ENCODE measurements around the gene PI4KA.
"Not testable (repeated sequence)": the region's sequence is repeated elsewhere in the genome, so short reads cannot be mapped to it uniquely, and the experiment has no call there.

Gene PI4KA

DNA sequence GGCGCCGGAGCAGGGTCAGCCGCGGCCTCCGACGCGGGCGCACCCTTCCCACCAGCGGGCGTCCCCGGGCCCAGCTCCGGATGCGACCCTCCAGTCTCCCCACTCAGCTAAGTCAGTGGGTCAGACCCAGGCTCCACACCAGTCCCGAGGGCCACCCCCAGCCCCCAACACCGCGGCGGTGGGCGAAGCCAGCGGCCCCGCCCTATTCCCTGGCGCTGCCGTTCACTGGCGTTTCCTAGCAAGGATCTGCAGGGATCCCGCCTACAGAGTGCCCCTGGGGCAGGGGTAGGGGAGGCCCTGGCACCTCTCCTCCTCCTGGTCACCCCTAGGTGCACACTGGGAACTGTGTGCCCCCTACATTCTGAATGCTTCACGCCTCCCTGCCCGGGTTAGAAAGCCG, 190.4 kb downstream of the PI4KA start:
- not testable (repeated sequence) for DNase-seq (ENCODE audit: low read depth)

DNA sequence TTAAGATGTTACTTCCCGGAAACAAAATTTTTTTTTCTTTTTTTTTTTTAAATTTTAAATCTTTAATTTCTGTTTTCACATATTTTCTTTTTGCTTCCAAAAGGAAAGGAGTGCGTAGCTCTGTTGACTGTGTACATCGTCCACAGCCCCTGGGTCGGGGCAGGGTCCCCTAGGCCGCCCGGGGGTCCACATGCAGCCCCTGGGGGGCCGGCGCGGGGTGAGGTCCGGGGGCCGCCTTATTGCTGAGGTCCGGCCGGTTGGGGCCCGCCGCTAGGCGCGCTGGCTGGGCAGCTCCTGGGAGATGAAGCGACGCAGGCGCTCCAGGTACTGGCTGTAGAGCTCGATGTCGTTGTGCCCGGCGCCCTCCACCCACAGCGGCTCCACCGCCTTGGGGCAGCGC, 191.1 kb downstream of the PI4KA start:
- not testable (repeated sequence) for DNase-seq (ENCODE audit: low read depth); H3K4me3 ChIP-seq (ENCODE audit: low read depth, low read length)

More for the DNA sequence above, 190.4 kb downstream of the PI4KA start:
- not testable (repeated sequence) for H3K4me3 ChIP-seq (ENCODE audit: low read depth, low read length)

DNA sequence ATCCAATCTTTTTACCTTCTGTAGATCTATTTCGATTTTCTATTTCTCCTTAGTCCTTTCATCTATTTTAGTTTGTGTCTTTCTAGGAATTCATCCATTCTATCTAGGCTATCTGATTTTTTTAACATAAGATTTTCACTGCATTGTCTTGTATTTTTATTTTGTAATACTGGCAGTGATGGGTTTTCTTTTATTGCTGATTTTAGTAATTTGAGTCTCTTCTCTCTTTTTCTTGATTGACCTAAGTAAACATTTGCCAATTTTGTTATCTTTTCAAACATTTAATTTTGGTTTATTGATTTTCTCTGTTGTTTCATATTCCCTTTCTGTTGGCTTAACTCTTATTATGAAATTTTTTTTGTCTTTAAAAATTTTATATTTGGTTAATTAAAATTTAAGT, 192.1 kb downstream of the PI4KA start:
- TF ChIP-seq, protein P1, sequence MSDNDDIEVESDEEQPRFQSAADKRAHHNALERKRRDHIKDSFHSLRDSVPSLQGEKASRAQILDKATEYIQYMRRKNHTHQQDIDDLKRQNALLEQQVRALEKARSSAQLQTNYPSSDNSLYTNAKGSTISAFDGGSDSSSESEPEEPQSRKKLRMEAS (IDR thresholded peaks at IDR 0.05; ENCODE audit: low read depth, low read length), result no peak
- TF ChIP-seq MYC (IDR thresholded peaks at IDR 0.05; ENCODE audit: low read depth, low read length) (no peak), POLR2A (IDR thresholded peaks at IDR 0.05; ENCODE audit: extremely low read depth, insufficient read length) (no peak)
- TF ChIP-seq, protein P2, sequence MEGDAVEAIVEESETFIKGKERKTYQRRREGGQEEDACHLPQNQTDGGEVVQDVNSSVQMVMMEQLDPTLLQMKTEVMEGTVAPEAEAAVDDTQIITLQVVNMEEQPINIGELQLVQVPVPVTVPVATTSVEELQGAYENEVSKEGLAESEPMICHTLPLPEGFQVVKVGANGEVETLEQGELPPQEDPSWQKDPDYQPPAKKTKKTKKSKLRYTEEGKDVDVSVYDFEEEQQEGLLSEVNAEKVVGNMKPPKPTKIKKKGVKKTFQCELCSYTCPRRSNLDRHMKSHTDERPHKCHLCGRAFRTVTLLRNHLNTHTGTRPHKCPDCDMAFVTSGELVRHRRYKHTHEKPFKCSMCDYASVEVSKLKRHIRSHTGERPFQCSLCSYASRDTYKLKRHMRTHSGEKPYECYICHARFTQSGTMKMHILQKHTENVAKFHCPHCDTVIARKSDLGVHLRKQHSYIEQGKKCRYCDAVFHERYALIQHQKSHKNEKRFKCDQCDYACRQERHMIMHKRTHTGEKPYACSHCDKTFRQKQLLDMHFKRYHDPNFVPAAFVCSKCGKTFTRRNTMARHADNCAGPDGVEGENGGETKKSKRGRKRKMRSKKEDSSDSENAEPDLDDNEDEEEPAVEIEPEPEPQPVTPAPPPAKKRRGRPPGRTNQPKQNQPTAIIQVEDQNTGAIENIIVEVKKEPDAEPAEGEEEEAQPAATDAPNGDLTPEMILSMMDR (IDR thresholded peaks at IDR 0.05; ENCODE audit: low read depth, low read length), result no peak
- no peak overlapping the region for H3K4me3 ChIP-seq (ENCODE audit: low read depth, low read length)
- DNase-seq (ENCODE audit: low read depth), result no peak

DNA sequence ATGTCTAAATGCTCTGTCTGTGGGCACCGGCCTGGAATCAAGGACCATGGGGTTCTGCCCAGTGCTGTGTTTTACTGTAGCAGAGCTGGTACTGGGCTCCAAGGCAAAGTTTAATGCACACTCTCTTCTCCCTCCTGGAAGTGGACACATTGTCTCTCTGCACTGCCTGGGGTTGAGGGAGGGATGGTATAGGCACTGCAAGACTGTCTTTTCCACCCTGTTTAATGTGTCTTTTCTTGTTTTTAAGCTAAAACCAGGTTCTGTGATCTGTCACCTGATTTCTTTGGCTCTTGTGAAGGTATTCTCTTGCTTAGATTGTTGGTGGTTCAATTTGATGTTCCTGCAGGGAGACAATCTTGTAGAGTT, 194.0 kb downstream of the PI4KA start:
- no peak for DNase-seq (ENCODE audit: low read depth)
- no peak for TF ChIP-seq POLR2A (IDR thresholded peaks at IDR 0.05; ENCODE audit: extremely low read depth, insufficient read length)
- TF ChIP-seq, protein P2 (IDR thresholded peaks at IDR 0.05; ENCODE audit: low read depth, low read length), result no peak
- no peak for TF ChIP-seq MYC (IDR thresholded peaks at IDR 0.05; ENCODE audit: low read depth, low read length)
- TF ChIP-seq, protein P1 (IDR thresholded peaks at IDR 0.05; ENCODE audit: low read depth, low read length), result no peak
- H3K4me3 ChIP-seq (ENCODE audit: low read depth, low read length), result no peak overlapping the region

DNA sequence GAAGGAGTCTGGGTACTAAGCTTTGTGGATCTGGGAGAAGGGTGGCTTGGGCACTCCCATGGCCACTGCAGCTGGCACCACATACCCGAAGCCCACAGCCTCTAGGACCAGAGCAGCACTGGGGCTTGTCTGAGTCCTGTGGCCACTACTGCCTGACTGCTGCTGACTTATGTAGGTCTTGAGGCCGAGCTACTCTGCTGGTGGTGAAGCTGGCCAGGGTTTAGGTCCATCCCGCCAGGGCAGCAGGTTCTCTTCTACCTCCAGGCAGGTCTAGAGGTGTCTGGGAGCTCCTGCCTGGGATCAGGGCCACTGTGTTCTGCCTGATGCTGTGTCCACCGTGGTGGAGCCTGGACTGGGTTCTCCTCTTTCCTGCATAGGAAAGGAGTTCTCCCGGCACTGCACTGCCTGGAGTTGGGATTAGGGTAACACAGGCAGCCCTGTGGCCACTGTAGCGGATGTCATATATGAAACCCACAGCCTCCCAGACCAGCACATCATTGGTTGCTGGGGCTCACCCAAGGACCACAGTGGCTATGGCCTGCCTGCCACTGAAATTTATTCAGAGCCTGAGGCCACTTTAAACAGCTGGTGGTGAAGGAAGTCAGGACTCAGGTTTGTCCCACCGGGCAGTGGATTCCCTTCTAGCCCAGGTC, 194.5 kb downstream of the PI4KA start:
- no peak for DNase-seq (ENCODE audit: low read depth)
- TF ChIP-seq POLR2A (IDR thresholded peaks at IDR 0.05; ENCODE audit: extremely low read depth, insufficient read length) (no peak), MYC (IDR thresholded peaks at IDR 0.05; ENCODE audit: low read depth, low read length) (no peak)
- TF ChIP-seq, protein P2 (IDR thresholded peaks at IDR 0.05; ENCODE audit: low read depth, low read length), result no peak
- TF ChIP-seq, protein P1 (IDR thresholded peaks at IDR 0.05; ENCODE audit: low read depth, low read length), result no peak
- no peak overlapping the region for H3K4me3 ChIP-seq (ENCODE audit: low read depth, low read length)

DNA sequence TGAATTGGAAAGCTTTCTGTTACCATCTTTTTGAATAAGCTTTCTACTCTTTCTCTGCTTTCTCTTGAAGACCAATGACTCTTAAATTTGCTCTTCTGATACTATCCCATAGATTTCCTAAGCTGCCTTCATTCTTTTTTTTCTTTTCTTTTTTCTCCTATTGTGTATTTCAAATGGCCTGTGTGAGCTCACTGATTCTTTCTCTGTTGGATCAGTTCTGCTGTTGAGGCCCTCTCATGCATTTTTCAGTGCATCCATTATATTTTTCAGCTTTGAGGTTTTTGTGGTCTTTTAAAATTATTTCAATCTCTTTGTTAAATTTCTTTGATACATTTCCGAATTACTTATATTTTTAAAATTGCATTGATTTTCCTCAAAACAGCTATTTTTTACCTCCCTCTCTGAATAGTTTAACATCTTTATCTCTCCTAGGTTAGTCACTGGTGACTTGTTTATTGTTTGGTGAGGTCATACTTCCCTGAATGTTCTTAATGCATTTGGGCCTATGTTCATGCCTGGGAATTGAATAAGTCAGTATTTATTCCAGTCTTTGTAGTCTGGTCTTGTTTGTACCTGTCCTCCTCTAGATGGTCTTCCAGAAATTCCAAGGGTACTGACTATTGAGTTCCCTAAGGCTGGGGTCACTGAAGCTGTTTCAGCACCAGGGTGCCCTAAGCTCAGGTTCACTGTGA, 195.3 kb downstream of the PI4KA start:
- TF ChIP-seq, protein P2 (IDR thresholded peaks at IDR 0.05; ENCODE audit: low read depth, low read length), result no peak
- TF ChIP-seq POLR2A (IDR thresholded peaks at IDR 0.05; ENCODE audit: extremely low read depth, insufficient read length) (no peak), MYC (IDR thresholded peaks at IDR 0.05; ENCODE audit: low read depth, low read length) (no peak)
- TF ChIP-seq, protein P1 (IDR thresholded peaks at IDR 0.05; ENCODE audit: low read depth, low read length), result no peak
- no peak for DNase-seq (ENCODE audit: low read depth)
- no peak overlapping the region for H3K4me3 ChIP-seq (ENCODE audit: low read depth, low read length)

DNA sequence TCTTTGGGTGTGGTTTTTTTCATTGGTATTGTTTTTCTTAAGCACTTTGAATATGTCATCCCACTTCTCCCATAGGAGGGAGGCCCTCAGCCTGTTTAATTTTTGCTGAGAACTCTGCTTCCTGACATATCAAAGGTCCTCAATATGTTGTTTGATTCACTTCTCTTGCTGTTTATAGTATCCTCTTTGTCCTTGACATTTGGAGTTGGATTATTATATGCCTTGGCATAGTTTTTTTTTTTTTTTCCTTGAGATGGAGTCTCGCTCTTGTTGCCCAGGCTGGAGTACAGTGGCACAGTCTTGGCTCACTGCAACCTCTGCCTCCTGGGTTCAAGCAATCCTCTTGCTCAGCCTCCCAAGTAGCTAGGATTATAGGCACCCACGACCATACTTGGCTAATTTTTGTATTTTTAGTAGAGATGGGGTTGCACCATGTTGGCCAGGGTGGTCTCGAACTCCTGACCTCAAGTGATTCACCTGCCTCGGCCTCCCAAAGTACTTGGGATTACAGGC, 196.0 kb downstream of the PI4KA start:
- H3K4me3 ChIP-seq (ENCODE audit: low read depth, low read length); DNase-seq (ENCODE audit: low read depth): not testable (repeated sequence)

Measured in NB4 (cell line).